Bronchial epithelial cell (primary cell): ENCODE results near the gene CTNNA2. TPM values are rescaled to one million over a fixed set of nuclear protein-coding genes. Genes with fewer than 3 reads are reported as not detected.

ENCODE experiments used
- DNase-seq: peaks from one replicate; pipeline ENCODE4 v3.0.0-alpha.2; 2010; ENCODE audit warnings: low read depth
- FAIRE-seq: peaks from 2 replicates; lab custom pipeline; 2011; peaks lifted over from hg19 to GRCh38; lab: Jason Lieb, UNC
- H3K27me3 ChIP-seq: 2 replicates; pipeline ENCODE4 v1.5.1; 2011; ENCODE audit warnings: low read length; ENCODE audit not compliant: control insufficient read depth, insufficient read depth
- H3K36me3 ChIP-seq: 2 replicates; pipeline ENCODE4 v1.5.1; 2011; ENCODE audit warnings: low read length; ENCODE audit not compliant: control insufficient read depth, insufficient read depth
- H3K4me3 ChIP-seq: 2 replicates; pipeline ENCODE4 v1.5.1; 2011; ENCODE audit warnings: mild to moderate bottlenecking, low read depth, low read length, control low read depth
- total RNA-seq: library from RNA; depleted of rRNA; stranded (reverse); fragments of >200 nt; gene quantifications from 2 replicates; pipeline ENCODE4 v1.2.1, GENCODE V29; 2014
- TF ChIP-seq, protein P1 (sequence below): IDR thresholded peaks from 2 replicates; pipeline ENCODE4 v1.5.1; 2011; ENCODE audit warnings: mild to moderate bottlenecking, moderate library complexity, low read length, control low read depth, inconsistent platforms; ENCODE audit not compliant: insufficient read depth, severe bottlenecking

CTNNA2 gene
- total RNA-seq, 1 donor from 2014 or later, result not detected

DNA sequence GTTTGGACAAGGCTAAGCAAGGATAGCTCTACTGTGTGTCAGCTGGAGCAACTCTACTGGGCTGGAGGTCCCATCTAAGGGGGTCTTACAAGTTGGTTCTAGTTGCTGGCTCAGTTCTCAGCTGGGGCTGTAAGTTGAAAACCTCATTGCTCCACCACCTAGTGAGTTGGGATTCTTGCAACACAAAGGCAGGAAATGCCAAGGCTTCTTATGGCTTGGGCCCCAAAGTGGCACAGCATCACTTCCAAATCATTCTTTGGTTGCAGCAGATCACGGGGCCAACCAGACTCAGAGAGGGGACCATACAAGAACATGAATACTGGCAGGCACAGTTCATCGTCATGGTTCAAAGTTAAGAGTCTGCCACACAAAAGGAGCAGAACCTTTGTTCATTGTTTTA lies 459.0 kb downstream of the CTNNA2 start:
- no peaks in the 10 kb centered on the region for H3K36me3 ChIP-seq
- no peak overlapping the region for H3K4me3 ChIP-seq
- DNase-seq (no peak), FAIRE-seq (no peak)
- no peaks in the 10 kb centered on the region for H3K27me3 ChIP-seq
- TF ChIP-seq, protein P1, sequence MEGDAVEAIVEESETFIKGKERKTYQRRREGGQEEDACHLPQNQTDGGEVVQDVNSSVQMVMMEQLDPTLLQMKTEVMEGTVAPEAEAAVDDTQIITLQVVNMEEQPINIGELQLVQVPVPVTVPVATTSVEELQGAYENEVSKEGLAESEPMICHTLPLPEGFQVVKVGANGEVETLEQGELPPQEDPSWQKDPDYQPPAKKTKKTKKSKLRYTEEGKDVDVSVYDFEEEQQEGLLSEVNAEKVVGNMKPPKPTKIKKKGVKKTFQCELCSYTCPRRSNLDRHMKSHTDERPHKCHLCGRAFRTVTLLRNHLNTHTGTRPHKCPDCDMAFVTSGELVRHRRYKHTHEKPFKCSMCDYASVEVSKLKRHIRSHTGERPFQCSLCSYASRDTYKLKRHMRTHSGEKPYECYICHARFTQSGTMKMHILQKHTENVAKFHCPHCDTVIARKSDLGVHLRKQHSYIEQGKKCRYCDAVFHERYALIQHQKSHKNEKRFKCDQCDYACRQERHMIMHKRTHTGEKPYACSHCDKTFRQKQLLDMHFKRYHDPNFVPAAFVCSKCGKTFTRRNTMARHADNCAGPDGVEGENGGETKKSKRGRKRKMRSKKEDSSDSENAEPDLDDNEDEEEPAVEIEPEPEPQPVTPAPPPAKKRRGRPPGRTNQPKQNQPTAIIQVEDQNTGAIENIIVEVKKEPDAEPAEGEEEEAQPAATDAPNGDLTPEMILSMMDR, result no peak

DNA sequence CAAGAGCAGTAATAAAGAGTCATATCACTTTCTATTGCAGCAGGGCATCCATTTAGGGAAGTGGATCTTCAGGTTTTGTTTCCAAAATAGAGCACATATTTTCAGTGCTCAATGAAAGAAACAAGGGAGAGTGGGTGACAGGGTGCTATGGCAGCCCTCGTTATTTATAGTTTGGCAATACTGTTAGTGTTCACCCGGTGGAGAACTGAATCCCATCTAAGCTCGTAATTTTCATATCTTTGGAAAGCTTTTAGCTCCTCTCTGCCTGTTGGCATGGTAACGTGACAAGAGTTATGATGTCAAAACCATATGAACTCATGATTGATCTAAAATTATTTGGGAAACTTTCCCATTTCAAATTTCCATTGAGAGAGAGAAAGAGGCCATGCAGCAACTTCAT lies 459.8 kb downstream of the CTNNA2 start:
- DNase-seq (no peak), FAIRE-seq (no peak)
- Histone ChIP-seq H3K4me3 (no peak overlapping the region), H3K27me3 (no peaks in the 10 kb centered on the region), H3K36me3 (no peaks in the 10 kb centered on the region)
- TF ChIP-seq, protein P1, result no peak

DNA sequence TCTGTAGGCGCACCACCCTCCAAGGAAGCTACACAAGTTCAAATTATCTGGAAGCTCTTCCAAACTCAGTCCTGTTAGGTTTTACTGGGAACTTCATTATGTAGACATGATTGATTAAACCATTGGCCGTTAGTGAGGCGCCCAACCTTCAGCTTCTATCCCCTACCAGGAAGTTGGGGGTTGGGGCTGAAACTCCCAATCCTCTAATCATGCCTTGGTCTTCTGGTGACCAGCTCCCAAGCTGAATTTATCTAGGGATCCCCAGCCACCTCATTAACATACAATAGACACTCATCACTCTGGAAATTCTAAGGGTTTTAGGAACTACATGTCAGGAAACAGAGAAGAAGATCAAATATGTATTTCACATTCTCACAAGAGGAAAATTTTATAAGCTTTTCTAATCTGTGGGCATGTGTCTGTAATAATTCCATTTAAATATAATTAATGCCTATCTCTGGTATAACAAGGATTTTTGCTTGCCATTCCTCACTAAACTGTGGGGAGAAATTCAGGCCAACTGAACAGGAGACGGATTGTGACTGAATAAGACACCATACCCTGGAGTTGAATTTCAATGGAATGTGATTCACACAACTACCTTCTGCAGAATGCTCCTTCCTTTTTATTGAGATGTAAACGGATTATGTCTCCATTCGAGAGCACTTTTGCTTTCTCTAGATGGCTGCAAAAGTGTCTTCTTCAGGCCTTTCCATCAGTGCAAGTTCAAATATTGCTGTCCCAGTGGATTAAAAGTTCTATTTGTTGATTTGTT lies 463.1 kb downstream of the CTNNA2 start:
- Histone ChIP-seq H3K27me3 (no peaks in the 10 kb centered on the region), H3K36me3 (no peaks in the 10 kb centered on the region), H3K4me3 (no peak overlapping the region)
- TF ChIP-seq, protein P1, result no peak
- FAIRE-seq (no peak), DNase-seq (no peak)

DNA sequence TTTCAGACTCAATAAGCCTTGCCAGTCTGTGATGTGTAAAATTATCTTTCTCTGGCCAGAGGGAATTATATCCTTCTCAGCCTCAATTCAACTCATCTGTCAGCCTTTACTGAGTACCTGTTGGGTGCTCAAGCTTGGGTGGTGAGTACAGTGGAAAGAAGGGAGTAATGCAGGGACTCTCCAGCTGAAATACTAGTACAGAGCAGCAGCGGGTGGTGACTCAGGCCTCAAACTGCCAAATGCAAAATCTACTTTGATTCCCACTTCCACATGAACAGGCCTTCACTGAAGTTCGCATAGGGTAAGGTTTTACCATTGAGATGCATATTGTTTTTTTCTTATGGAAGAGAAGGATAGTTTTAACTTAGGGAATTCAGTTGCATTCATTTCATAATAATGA lies 464.9 kb downstream of the CTNNA2 start:
- Histone ChIP-seq H3K27me3 (no peaks in the 10 kb centered on the region), H3K4me3 (no peak overlapping the region), H3K36me3 (no peaks in the 10 kb centered on the region)
- DNase-seq, result no peak
- no peak for FAIRE-seq
- TF ChIP-seq, protein P1, result no peak

DNA sequence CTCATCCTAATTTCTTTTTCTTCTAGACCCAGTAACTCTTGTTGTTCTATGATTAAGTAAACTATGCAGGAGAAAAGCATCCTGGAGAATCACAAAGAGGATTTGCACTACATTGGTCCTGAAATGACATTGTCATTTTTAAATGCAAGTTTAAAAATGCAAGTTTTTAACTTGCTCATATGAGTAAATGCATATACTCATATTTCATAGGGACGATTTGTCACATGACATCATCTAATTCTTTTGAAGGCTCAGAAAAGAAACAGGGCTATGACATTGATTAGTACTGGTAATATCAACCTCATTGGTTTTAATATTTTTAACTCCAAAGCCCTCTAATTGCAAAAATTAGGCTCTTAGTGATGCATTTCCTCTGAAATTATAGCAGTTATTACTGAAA lies 467.3 kb downstream of the CTNNA2 start:
- Histone ChIP-seq H3K27me3 (no peaks in the 10 kb centered on the region), H3K4me3 (no peak overlapping the region), H3K36me3 (no peaks in the 10 kb centered on the region)
- FAIRE-seq (no peak), DNase-seq (no peak)
- TF ChIP-seq, protein P1, result no peak

DNA sequence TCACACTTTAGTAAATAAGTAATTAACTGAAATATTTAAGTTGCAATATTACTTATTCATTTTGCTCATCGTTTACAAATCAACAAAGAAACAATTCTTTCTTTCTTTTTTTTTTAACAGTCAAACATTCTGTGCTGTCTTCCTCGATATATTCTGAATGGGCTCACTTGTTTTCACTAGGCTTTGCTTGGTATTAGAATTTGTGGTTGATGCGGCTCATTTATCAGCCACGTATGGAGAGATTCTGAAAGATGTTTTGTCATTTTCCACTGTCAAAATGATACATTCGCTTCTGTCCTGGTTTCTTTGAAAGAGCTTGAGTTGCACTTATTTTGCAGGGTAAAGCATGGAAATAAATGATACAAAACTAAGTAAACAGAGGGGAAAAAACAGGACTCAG lies 468.0 kb downstream of the CTNNA2 start:
- TF ChIP-seq, protein P1, result no peak
- H3K36me3 ChIP-seq, result no peaks in the 10 kb centered on the region
- DNase-seq (no peak), FAIRE-seq (no peak)
- H3K27me3 ChIP-seq, result no peaks in the 10 kb centered on the region
- no peak overlapping the region for H3K4me3 ChIP-seq
